Measurements from ENCODE around the gene SPAG4. TPM values are rescaled to one million over a fixed set of nuclear protein-coding genes. Genes with fewer than 3 reads are reported as not detected.

Gene SPAG4
- total and polyA plus RNA-seq, 2 donors (not counting 1 experiment from before 2014, with no cell fraction given): 3.7 to 4.7 TPM

DNA sequence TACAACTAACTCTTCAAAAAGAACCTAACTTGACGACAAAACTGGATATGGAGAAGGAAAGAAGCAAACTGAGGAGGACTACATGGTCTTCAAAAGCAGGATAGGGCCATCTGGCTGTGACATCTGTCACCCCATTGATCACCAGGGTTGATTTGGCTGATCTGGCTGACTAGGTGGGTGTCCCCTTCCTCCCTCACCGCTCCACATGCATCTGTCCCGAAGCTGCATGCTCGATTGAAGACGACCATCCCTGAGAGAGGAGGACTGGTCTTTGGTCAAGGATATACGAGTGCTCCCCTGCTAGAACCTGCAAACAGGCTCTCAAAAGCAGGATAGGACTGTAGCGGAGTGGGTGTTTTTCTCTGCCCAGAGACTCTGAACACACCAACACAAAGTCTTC is 27.4 kb downstream of the SPAG4 start:
- ATAC-seq (ENCODE audit: low read depth) (no peak), DNase-seq (no peak)
- no peak for TF ChIP-seq EZH2 (IDR thresholded peaks at IDR 0.05; ENCODE audit: borderline replicate concordance, insufficient read depth, low read depth, low read length, poor library complexity, severe bottlenecking)
- TF ChIP-seq, protein P1, sequence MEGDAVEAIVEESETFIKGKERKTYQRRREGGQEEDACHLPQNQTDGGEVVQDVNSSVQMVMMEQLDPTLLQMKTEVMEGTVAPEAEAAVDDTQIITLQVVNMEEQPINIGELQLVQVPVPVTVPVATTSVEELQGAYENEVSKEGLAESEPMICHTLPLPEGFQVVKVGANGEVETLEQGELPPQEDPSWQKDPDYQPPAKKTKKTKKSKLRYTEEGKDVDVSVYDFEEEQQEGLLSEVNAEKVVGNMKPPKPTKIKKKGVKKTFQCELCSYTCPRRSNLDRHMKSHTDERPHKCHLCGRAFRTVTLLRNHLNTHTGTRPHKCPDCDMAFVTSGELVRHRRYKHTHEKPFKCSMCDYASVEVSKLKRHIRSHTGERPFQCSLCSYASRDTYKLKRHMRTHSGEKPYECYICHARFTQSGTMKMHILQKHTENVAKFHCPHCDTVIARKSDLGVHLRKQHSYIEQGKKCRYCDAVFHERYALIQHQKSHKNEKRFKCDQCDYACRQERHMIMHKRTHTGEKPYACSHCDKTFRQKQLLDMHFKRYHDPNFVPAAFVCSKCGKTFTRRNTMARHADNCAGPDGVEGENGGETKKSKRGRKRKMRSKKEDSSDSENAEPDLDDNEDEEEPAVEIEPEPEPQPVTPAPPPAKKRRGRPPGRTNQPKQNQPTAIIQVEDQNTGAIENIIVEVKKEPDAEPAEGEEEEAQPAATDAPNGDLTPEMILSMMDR (IDR thresholded peaks at IDR 0.05): no peak
- Mint-ChIP-seq H3K4me3 (no peak overlapping the region), H3K27me3 (no peaks in the 10 kb centered on the region), H3K9me3 (ENCODE audit: insufficient read depth) (no peaks in the 10 kb centered on the region), H3K4me1 (peaks cover 60% of the 10 kb centered on the region), H3K27ac (no peak overlapping the region)
- Histone ChIP-seq H3K36me3 (replicated peaks in 1 of 2; ENCODE audit: control extremely low read depth in 1 of 2, control insufficient read depth in 1 of 2, extremely low read depth in 1 of 2, insufficient read depth in 2 of 2, low read length in 1 of 2) (peaks cover 0 to 3% of the 10 kb centered on the region in 2 experiments), H3K27ac (ENCODE audit: low read length in 2 of 2) (no peak overlapping the region), H3K4me1 (ENCODE audit: control insufficient read depth in 2 of 2, insufficient read depth in 2 of 2, low read length in 2 of 2) (no peaks in the 10 kb centered on the region), H4K20me1 (ENCODE audit: control insufficient read depth, insufficient read depth, low read length, poor library complexity, severe bottlenecking) (peaks cover 61% of the 10 kb centered on the region), H3K9ac (ENCODE audit: low read length) (no peak overlapping the region), H3K79me2 (ENCODE audit: control insufficient read depth, insufficient read depth, low read length) (peaks cover 95% of the 10 kb centered on the region), H3K9me3 (ENCODE audit: control extremely low read depth in 1 of 3, control insufficient read depth in 2 of 3, insufficient read depth in 1 of 3, low read length in 2 of 3) (no peaks in the 10 kb centered on the region), H3K27me3 (replicated peaks in 1 of 4; ENCODE audit: control extremely low read depth in 1 of 4, control insufficient read depth in 3 of 4, insufficient read depth in 4 of 4, low read length in 3 of 4) (no peaks in the 10 kb centered on the region), H3K4me2 (replicated peaks; ENCODE audit: low read depth, low read length, poor library complexity, severe bottlenecking) (no peak overlapping the region), H2AFZ (ENCODE audit: insufficient read depth, low read depth, low read length, poor library complexity, severe bottlenecking) (no peak overlapping the region), H3K4me3 (ENCODE audit: control extremely low read depth in 1 of 5, extremely low read depth in 1 of 5, insufficient read depth in 1 of 5, low read depth in 2 of 5, low read length in 4 of 5) (no peak overlapping the region)
- WGBS (ENCODE audit: insufficient coverage): 100% methylated on average over 3 of the region's 7 CpGs
- ChIA-PET CTCF (no interaction called here), POLR2A (no interaction called here)
- intact Hi-C loops (cut with micrococcal nuclease): no loop called here

DNA sequence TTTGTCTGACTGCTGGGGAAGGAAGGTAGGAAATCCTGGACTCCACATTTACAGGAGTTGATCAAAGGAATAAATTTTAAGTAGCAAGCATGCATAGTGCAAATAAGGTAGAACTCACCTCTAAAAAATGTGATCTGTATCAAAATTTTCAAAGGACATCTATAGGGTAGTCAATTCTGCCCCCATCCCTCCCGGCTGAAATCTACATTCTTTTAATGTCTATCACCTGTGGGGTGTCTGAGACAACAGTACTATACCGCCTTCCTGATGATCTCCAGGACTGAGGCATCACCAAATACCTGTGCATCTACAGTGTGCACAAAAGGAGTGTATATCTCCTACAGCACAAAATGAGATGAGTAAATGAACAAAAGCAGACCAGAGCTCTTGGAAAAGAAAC is 29.2 kb downstream of the SPAG4 start:
- ATAC-seq (ENCODE audit: low read depth) (no peak), DNase-seq (no peak)
- POLR2A ChIA-PET: interaction anchor here (1.0 kb wide), 1 partner anchor 19 kb away, joined by 3 read pairs; the partner anchor contains the start of genes CPNE1 and RBM12
- no peak overlapping the region for H3K27ac ChIP-seq (ENCODE audit: low read length in 2 of 2)
- H3K9ac ChIP-seq (ENCODE audit: low read length): no peak overlapping the region
- WGBS (ENCODE audit: insufficient coverage): no CpG with 5 or more reads among the region's 2 CpGs
- no peaks in the 10 kb centered on the region for H3K27me3 ChIP-seq (replicated peaks in 1 of 4; ENCODE audit: control extremely low read depth in 1 of 4, control insufficient read depth in 3 of 4, insufficient read depth in 4 of 4, low read length in 3 of 4)
- no peak overlapping the region for H2AFZ ChIP-seq (ENCODE audit: insufficient read depth, low read depth, low read length, poor library complexity, severe bottlenecking)
- peaks cover 62% of the 10 kb centered on the region for H3K4me1 Mint-ChIP-seq
- no peaks in the 10 kb centered on the region for H3K9me3 ChIP-seq (ENCODE audit: control extremely low read depth in 1 of 3, control insufficient read depth in 2 of 3, insufficient read depth in 1 of 3, low read length in 2 of 3)
- no peaks in the 10 kb centered on the region for H3K4me1 ChIP-seq (ENCODE audit: control insufficient read depth in 2 of 2, insufficient read depth in 2 of 2, low read length in 2 of 2)
- peaks cover 0 to 4% of the 10 kb centered on the region in 2 experiments for H3K36me3 ChIP-seq (replicated peaks in 1 of 2; ENCODE audit: control extremely low read depth in 1 of 2, control insufficient read depth in 1 of 2, extremely low read depth in 1 of 2, insufficient read depth in 2 of 2, low read length in 1 of 2)
- CTCF ChIA-PET: interaction anchor here (1.1 kb wide), 1 partner anchor 25 kb away, joined by 3 read pairs; no protein-coding TSS in a partner anchor
- peaks cover 72% of the 10 kb centered on the region for H4K20me1 ChIP-seq (ENCODE audit: control insufficient read depth, insufficient read depth, low read length, poor library complexity, severe bottlenecking)
- H3K4me3 Mint-ChIP-seq: no peak overlapping the region
- no peak overlapping the region for H3K4me2 ChIP-seq (replicated peaks; ENCODE audit: low read depth, low read length, poor library complexity, severe bottlenecking)
- H3K9me3 Mint-ChIP-seq (ENCODE audit: insufficient read depth): no peaks in the 10 kb centered on the region
- no peak overlapping the region for H3K4me3 ChIP-seq (ENCODE audit: control extremely low read depth in 1 of 5, extremely low read depth in 1 of 5, insufficient read depth in 1 of 5, low read depth in 2 of 5, low read length in 4 of 5)
- peaks cover 94% of the 10 kb centered on the region for H3K79me2 ChIP-seq (ENCODE audit: control insufficient read depth, insufficient read depth, low read length)
- H3K27me3 Mint-ChIP-seq: no peaks in the 10 kb centered on the region
- intact Hi-C loops (cut with micrococcal nuclease): no loop called here
- no peak overlapping the region for H3K27ac Mint-ChIP-seq
- no peak for TF ChIP-seq EZH2 (IDR thresholded peaks at IDR 0.05; ENCODE audit: borderline replicate concordance, insufficient read depth, low read depth, low read length, poor library complexity, severe bottlenecking)
- TF ChIP-seq, protein P1 (IDR thresholded peaks at IDR 0.05): no peak

All from B cell (primary cell).